NCI-H146 treated with DMSO at 0.1 percent for 48 hours (cell line): Measurements from ENCODE around the gene HELQ.
"Not testable (repeated sequence)": the region's sequence is repeated elsewhere in the genome, so short reads cannot be mapped to it uniquely, and the experiment has no call there.

Source experiments
- DNase-seq: peaks from one replicate; lab custom pipeline; 2025; ENCODE audit not compliant: unreplicated experiment; lab: John Stamatoyannopoulos, UW

Gene HELQ, protein sequence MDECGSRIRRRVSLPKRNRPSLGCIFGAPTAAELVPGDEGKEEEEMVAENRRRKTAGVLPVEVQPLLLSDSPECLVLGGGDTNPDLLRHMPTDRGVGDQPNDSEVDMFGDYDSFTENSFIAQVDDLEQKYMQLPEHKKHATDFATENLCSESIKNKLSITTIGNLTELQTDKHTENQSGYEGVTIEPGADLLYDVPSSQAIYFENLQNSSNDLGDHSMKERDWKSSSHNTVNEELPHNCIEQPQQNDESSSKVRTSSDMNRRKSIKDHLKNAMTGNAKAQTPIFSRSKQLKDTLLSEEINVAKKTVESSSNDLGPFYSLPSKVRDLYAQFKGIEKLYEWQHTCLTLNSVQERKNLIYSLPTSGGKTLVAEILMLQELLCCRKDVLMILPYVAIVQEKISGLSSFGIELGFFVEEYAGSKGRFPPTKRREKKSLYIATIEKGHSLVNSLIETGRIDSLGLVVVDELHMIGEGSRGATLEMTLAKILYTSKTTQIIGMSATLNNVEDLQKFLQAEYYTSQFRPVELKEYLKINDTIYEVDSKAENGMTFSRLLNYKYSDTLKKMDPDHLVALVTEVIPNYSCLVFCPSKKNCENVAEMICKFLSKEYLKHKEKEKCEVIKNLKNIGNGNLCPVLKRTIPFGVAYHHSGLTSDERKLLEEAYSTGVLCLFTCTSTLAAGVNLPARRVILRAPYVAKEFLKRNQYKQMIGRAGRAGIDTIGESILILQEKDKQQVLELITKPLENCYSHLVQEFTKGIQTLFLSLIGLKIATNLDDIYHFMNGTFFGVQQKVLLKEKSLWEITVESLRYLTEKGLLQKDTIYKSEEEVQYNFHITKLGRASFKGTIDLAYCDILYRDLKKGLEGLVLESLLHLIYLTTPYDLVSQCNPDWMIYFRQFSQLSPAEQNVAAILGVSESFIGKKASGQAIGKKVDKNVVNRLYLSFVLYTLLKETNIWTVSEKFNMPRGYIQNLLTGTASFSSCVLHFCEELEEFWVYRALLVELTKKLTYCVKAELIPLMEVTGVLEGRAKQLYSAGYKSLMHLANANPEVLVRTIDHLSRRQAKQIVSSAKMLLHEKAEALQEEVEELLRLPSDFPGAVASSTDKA

DNA sequence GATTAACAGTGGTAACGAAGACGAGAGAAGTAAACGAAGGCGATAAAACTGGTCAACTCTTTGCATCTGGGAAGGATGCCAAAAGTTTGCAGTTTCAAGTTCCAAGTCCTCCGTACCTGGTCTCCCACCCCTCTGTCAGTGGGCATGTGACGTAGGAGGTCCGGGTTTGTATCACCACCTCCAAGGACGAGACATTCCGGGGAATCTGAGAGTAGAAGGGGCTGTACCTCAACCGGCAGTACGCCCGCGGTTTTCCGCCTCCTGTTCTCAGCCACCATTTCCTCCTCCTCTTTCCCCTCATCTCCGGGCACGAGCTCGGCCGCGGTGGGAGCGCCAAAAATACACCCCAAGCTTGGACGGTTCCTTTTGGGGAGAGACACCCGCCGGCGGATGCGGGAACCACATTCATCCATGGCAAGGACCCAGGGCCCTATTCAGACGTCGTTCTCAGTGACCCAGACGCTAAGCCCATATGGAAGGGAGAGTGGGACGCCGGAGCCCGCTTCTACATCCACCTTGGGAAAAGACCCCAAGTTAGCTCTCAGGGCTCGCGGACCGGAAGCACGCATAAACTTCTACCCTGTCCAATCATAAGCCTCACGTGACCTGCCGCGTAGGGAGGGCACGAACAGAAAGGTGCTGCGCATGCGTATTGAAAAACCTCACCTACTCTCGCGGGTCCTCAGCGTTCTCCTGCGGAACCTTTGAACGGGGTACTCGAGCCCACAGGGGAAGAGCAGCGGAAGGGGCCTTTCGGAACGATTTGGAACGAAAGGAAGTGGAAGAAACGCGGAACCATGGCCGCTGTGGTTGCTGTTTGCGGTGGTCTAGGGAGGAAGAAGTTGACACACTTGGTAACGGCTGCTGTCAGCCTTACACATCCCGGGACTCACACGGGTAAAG, at the start of gene HELQ, which contains the start of gene MRPS18C:
HELQ (minus strand) TSS at position 543 of the 903 bp plus-strand sequence; CDS start at position 413, 130 bp downstream.
MRPS18C (plus strand) TSS at position 778 of the 903 bp plus-strand sequence; CDS start at position 798, 20 bp downstream.
- peak; percentile 73 for DNase-seq

DNA sequence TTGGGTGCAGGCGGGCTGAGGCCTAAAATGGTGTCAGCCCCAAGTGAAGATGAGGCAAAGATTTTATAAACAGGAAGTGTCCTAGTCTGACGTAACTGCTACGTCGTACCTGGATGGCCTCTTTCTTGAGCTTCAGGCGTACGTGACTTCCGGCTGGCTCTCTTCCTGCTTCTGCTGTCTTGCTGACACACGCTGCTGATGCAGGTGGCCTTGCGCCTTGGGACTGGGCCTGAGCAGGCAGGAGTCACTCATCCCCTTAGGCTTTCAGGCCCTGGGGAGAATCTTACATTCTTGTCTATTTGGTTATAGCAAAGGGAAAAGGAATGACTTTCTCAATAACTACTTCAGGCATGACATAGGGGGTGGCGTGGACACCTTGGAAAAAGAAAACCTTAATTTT, 49.4 kb upstream of the HELQ start:
- no peak for DNase-seq

DNA sequence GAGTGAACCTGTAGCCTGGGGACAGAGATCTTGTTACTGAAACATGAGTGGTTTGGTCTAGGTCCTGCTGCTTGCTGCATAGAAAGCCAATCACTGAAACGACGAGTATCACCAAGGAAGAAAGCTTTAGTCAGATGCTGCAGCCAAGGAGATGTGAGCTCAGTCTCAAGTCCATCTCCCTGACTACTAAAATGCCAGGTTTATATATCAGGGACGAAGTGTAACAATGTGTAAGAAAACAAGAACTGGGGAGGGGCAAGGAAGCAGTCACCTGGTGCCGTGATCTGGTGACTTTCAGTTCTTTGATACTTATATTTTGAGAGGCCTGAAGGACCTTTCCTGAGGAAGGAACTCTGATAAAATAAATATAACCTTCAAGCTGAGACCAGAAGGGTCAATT, 48.9 kb upstream of the HELQ start:
- no peak for DNase-seq

DNA sequence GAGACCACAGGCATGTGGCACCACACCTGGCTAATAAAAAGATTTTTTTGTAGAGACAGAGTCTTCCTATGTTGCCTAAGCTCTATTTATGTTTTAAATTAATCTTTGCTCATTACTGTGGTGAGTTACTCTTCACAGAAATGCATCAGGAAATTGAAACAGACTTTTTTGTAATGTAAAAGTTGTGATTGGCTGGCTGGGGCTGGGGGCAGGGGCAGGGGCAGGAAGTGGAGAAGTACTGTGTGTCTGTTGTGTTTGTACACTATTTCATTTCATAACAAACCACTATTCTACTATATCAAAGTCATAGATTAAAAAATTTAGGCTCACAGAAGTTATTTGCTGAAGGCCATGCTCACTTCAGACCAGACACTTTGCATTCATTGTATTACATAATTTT, 48.4 kb upstream of the HELQ start:
- no peak for DNase-seq

DNA sequence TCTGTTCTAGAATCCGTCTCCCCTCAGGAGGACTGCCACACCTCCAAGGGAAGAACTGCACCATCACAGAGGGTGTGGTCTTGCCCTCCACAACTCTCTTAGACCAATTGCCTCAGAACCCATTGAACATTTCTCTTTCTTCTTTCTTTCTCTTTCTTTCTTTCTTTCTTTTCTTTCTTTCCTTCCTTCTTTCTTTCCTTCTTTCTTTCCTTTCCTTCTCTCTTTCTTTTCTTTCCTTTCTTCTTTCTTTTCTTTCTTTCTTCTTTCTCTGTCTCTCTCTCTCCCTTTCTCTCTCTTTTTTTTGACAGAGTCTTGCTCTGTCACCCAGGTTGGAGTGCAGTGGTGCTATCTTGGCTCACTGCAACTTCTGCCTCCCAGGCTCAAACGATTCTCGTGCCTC, 46.0 kb upstream of the HELQ start:
- DNase-seq: not testable (repeated sequence)

DNA sequence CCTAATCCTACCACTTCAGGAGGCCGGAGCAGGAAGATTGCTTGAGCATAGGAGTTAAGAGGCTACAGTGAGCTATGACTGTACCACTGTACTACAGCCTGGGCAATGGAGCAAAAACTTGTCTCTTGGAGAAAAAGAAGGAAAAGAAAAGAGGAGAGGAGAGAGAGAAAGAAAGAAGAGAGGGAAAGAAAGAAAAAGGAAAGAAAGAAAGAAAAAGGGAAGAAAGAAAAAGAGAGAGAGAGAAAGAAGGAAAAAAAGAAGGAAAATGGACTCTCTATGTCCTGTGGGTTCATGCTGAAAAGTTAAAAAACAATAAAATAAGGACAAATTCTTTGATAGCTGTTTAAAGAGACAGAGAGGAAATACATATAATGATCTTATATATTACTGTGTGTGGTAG, 42.6 kb upstream of the HELQ start:
- no peak for DNase-seq

DNA sequence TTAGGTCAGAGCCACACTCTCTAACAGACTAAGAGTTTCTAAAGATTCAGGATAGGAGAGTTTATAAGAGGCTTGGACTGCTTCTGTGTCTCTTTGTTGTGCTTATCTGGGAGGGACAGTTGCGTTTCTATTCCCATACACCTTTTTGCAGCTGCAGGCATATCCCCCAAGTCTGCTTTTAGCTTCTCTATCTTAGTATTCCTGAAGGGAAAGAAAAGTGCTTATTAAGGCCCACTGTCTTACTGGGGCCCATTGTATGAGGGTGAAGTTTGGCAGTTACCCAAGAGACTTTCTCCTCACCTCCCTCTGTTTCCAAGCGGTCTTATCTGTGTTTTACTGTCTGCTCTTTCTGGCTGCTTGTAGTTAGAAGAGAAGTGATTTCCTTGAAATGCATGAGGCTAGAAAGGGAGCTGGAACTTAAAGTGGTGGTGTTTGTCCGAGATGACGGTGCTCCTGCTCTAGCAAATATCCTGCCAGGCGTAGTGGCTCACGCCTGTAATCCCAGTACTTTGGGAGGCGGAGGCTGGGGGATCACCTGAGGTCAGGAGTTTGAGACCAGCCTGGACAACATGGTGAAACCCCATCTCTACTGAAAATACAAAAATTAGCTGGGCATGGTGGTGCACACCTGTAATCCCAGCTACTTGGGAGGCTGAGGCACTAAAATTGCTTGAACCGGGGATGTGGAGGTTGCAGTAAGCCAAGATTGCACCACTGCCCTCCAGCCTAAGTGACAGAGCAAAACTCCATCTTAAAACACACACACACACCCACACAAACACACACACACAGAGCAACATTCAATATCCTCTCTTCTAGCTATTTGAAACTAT, 40.7 kb upstream of the HELQ start:
- not testable (repeated sequence) for DNase-seq

DNA sequence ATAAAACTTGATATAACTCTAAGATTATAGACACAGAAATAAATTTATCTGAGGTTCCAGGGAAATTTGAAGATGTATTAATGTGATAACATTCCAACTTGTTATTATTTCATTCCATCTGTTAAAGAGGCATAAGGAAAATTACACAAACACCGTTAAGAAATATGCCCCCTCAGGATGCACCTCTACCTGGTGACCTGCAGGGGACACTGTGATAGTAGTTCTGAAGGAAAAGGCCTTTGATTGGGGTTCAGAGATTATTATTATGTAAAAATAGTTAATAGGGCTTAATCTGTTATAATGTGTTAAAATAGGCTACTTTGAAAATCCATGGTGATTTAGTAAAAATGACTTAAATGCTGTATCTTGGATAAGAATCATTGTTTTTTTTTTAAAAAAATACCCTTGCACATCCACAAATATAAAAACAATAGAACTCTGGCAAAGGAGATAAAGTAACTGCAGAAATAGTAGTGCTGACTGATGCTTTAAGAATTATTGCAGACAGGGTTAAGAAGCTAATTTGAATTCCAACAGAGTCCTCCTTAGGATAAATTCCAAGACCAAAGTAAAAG, 35.3 kb upstream of the HELQ start:
- DNase-seq: no peak

DNA sequence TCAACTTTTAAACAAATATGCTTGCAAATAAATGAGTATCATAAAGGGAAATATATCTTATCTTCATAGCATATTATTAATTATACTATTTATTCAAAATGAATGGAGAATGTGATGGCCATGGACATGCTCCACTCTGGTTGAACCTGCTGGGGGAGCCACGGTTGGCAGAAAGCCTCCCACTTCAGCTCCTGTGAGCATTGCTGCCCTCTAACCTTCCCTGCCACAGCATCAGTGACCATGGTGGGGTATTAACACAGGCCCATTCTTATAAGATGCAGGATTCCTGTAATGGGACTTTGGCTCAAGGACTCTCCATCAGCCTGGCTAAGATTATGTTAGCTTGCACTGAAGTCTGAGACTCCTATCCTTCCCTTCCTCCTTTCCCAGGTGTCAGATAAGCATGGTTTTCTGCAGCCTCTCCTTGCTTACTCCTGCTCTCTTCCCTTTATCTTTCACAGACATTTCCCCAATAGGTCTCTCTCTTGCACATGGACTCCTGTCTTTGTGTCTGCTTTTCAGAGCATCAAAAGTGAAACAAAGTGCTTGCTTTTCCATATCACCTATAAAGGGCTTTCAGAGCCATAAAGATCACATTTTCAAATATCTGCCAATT, 34.2 kb upstream of the HELQ start:
- DNase-seq: no peak

DNA sequence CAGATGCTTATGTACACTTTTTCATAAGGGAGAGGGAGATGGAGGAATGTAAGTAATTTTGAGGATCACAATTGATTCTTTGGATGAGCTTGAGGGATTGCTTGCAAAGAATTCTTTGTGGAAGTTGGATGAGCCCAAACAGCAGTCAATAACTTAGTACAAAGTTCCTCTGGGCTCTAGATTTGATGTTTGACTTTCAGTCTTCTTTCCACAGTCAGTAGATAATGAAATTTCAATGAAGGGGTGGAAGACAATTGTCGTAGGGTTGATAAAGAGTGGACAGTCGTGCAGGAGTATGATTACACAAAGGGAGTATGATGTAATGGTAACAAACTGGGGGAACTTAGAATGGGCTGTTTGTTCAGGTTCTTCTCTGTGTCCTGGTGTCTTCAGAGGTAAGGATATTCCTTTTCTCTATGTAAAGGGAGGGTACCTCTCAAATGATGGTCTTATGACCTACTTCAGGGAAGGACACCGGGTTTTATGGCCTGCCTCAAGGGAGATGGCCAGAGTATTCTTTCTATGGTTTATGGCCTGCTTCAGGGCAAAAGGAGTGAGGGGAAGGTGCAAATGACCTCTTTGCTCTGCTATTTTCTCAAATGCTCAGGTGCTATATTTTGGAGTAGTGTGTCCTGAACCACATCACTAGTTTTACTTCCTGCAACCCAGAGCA, 31.0 kb upstream of the HELQ start:
- no peak for DNase-seq

DNA sequence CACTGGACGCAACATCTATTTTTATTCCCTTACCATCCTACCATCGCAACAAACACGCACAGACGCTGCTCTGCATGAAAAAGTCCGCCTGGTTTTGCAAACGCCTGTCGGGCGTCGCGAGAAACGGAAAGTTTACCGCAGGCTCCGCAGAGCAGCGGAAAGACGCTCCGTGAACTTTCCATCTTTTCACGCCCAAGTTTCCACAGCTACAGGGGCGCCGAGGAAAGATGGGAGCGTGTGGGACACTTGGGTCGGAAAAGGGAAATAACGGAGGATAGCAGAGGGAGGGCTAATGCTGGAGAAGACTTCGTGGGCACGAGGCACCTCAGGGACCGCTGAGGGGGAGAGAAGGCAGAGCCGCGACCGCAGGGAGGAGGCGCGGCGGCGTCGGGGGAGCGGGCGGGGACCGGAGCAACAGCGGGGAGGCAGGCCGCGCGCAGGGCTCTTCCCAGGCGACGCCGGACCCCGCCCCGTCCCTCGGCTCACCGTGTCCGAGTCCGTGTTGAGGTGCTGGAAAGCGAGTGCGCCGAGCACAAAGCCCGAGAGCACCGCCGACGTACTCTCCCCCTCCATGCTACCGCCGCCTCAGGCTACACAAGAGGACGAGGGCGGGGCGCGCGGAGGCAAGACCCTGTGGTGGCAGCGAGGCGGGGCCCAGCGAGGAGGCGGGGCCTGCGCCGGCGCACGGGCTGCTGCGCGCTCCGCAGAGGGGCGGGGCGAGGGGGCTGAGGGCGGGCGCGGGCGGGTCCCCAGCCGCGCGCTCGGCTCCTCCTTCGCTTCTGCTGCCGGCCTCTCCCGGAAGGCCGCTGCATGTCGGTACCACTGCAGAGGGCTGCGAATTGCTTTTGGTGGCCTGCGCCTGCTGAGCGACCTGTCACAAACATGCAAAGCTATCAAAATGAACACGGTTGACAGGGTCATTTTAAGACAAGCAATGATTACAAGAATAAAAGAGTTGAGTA, 29.2 kb upstream of the HELQ start, which contains the start of gene ABRAXAS1:
ABRAXAS1 (minus strand) TSS at position 601 of the 962 bp plus-strand sequence; CDS start at position 573, 28 bp downstream.
- DNase-seq: peak; percentile 32

DNA sequence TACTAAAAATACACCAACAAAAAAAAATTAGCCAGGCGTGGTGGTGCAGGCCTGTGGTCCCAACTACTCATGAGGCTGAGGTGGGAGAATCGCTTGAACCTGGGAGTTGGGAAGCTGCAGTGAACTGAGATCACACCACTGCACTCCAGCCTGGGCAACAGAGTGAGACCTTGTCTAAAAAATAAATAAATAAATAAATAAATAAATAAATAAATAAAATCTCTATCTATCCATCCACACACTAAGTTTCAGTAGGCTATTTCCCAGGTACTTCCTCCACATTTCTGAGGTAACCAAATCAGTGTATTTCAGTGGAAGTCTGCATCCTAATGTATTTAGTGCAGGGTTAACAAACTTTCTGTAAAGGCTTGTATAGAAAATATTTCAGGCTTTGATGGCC, 18.3 kb upstream of the HELQ start:
- DNase-seq: no peak

DNA sequence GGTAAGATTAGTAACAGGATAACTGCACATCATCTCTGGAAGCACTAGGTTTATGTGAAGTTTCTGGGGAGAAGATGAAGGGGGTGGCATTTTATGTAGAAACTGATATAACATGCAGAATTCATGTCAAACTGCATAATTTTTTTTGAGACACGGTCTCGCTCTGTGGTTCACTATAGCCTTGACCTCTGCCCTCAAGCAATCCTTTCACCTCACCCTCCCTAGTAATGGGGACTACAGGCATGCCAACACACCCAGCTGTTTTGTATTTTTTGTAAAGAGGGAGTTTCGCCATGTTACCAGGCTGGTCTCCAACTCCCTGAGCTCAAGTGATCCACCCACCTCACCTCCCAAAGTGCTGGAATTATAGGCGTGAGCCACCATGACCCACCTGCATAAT, 17.8 kb upstream of the HELQ start:
- no peak for DNase-seq

DNA sequence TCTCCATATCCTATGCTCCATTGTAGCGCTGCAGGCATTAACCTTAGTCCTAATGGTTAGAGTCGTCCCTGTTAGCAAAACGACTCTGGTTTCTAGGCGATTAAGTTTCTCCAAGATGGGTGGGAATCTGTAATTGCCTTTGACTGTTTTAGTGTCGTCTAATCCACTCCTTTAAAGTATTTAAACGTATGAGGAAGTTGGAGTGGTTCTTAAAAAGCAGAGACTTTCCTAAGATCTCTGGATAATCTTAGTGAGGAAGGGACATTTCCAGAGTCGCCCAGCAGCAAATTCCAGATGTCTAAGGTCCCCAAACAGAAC, 520 bp upstream of the HELQ start:
- DNase-seq: no peak

DNA sequence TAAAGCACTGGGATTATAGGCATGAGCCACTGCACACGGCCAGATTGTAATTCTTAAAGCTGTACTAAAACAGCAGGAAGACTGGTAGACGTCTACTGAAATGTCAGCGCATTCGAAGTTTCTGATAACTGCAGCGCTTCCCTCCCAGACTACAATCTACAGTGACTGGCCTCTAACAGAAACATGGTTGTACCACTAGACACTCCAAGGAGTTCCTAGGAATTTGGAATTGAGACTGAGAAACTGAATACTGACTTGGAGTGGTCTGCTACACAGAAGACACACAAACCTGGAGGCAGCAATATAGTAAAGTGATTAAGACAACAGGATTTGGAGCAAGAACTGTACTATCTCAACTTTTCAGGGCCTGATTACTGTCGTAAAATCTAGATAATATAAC, 937 bp downstream of the HELQ start:
- no peak for DNase-seq

DNA sequence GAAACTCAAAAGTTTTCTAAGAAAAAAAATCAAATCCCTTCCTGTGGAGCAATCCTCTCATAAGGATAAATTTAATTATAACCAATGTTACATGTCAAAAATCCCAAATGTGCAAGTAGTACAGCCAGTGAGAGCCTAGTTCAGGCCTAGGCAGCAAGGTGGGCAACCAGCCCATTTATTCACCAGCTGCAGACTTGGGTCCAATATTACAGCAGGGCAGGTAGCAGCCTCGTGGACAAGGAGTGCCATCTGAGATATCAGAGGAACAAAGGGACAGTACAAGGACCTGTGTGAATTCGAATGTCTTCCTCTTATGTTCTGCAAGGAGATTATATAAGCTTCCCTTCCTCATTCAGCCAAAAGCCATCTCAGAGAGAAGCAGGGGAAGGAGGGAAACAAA, 6.6 kb downstream of the HELQ start:
- no peak for DNase-seq

DNA sequence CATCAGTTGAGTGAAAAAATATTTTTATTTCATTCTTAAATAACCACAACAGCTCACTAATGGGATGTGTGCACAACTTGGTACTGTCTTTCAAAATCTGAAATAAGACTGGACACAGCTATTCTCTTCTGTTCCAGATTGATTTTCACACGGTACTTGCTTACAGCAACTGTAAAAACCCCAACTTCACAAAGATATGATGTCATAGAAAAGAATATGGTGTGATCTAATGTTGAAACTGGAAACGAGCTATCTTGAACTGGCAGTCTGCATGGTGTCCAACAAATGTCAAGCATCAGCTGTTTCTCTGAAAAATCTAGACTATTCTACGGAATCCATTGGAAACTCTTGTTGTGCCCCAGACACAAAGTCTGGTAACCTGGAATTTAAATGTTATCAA, 14.7 kb downstream of the HELQ start:
- no peak for DNase-seq
